ENCODE data around the gene MATCAP1.
A peak's percentile ranks its signal among the peaks of the same experiment; 100 is the strongest.

- peak; percentile 26 to 49 (median 30) for TF ChIP-seq CTCF (IDR thresholded peaks at IDR 0.05)
- TF ChIP-seq POLR2A (IDR thresholded peaks at IDR 0.05), result no peak
Observed at GRCh38 chr16:67198238-67198734, 14.5 kb upstream of the MATCAP1 start.
